ENCODE measurements around the gene COL2A1.

The COL2A1 gene

DNA sequence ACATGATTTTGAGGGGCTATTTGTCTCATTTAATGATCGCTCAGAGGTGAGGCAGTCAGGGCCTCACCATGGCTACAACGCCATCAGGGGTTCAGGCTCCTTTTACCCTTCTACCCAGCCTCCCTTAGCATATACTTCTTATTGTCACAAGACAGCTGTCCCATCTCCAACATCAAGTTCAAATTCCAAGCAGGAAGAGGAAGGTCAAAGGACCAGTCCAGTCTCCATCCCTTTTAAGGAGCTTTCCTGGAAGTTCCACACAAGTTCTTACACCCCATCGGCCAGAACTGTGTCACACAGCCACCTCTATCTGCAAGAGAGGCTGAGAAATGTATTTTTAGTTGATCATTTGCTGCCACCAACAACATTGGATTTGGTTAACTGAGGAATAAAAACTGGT is 49.2 kb downstream of the COL2A1 start:
- Histone ChIP-seq H3K9me3 (ENCODE audit: control insufficient read depth, low read length) (peaks cover 8% of the 10 kb centered on the region), H3K4me1 (ENCODE audit: control insufficient read depth, insufficient read depth, low read length, poor library complexity, severe bottlenecking) (no peaks in the 10 kb centered on the region), H3K27ac (ENCODE audit: low read depth, low read length, severe bottlenecking) (no peak overlapping the region), H3K36me3 (ENCODE audit: control insufficient read depth, insufficient read depth, low read length) (no peaks in the 10 kb centered on the region), H3K4me3 (ENCODE audit: extremely low read depth, insufficient read depth, low read length, poor library complexity, severe bottlenecking) (no peak overlapping the region)
- 91 to 100% methylated on average over 1 to 2 of the region's 3 CpGs for WGBS, 2 experiments (ENCODE audit: insufficient coverage in 2 of 2)

DNA sequence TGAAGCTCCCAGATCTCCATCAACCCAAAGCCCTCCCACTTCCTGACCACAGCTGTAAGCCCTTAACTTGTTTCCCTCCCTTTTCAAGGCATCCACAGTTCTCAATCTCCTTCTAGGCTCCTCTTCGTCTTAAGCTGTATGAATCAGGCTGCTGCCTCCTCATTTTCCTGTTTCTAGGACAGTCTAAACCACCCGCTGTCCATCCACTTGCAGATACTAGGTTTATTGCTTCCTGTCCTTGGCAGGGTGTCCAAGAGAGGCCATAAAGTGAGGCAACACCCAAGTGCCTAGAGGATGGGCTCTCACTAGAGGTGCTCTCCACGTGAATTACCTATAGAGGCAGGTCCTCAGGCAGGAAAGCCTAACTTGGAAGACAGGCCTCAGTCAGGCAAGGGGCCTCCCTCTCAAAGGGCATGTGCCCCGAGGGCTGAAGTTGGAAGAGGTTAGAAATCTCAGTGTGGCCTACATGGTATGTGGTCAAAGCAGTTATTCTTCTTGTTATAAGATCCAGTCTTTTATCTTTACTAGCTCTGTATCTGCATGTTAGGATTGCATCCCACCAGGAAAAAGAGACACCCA is 49.7 kb downstream of the COL2A1 start:
- WGBS, 2 experiments (ENCODE audit: insufficient coverage in 2 of 2), result 93 to 100% methylated on average over 2 to 3 of the region's 4 CpGs

DNA sequence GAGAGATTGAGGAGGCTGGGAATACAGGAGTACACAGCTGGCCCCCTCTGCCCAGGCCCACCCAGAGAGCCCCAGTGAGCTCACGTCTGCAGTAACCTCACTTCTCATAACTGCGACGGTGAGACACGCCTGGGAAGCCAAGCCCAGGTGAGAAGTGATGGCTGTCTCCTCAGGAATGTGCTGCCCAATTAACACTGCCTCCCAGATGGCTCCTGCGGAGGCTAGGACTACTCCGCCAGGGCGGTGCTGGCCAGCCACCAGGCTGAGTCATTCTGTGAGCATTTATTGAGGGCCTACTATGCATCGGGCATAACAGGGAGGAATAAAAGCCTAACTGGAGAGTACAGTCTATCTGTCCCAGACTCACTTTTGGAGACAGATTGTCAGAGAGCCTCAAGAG is 50.2 kb downstream of the COL2A1 start:
- Histone ChIP-seq H3K27ac (ENCODE audit: low read depth, low read length, severe bottlenecking) (no peak overlapping the region), H3K36me3 (ENCODE audit: control insufficient read depth, insufficient read depth, low read length) (no peaks in the 10 kb centered on the region), H3K4me1 (ENCODE audit: control insufficient read depth, insufficient read depth, low read length, poor library complexity, severe bottlenecking) (no peaks in the 10 kb centered on the region)

More for the DNA sequence above, 49.7 kb downstream of the COL2A1 start:
- Histone ChIP-seq H3K4me1 (ENCODE audit: control insufficient read depth, insufficient read depth, low read length, poor library complexity, severe bottlenecking) (no peaks in the 10 kb centered on the region), H3K36me3 (ENCODE audit: control insufficient read depth, insufficient read depth, low read length) (no peaks in the 10 kb centered on the region), H3K9me3 (ENCODE audit: control insufficient read depth, low read length) (peaks cover 8% of the 10 kb centered on the region), H3K27ac (ENCODE audit: low read depth, low read length, severe bottlenecking) (no peak overlapping the region), H3K4me3 (ENCODE audit: extremely low read depth, insufficient read depth, low read length, poor library complexity, severe bottlenecking) (no peak overlapping the region)

DNA sequence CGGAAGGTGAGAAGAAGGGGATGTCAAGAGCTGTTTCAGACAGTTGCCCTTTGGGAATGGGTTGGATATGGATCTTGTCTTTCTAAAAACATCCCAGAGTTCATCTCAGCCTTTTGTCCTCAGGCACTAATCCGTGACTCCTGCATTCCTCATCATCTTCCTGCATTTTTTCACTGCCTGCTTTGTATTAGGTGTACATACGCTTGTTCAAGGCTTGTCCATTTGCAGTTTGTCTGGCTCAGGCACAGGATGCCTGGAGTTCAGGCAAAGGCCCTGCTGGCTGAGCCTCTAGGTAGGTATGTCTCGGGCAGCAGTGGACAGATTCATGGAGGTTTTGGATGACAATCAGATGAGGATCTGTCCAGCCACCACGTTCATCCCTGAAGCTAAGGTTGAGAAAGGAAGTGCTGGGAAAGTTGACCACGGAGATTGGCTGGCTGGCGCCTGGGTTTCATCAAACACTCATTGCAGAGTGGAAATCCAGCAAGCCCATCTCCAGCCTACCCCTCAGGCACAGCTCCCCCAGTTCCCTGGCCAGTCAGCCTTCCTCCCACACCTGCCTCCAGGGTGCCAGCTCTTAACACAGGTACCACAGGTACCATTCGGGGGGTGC is 53.3 kb downstream of the COL2A1 start:
- no peak overlapping the region for H3K4me3 ChIP-seq (ENCODE audit: extremely low read depth, insufficient read depth, low read length, poor library complexity, severe bottlenecking)
- no peaks in the 10 kb centered on the region for H3K36me3 ChIP-seq (ENCODE audit: control insufficient read depth, insufficient read depth, low read length)
- 89 to 92% methylated on average over 4 to 8 of the region's 8 CpGs for WGBS, 2 experiments (ENCODE audit: insufficient coverage in 2 of 2)
- H3K9me3 ChIP-seq (ENCODE audit: control insufficient read depth, low read length), result no peaks in the 10 kb centered on the region
- H3K4me1 ChIP-seq (ENCODE audit: control insufficient read depth, insufficient read depth, low read length, poor library complexity, severe bottlenecking), result peaks cover 7% of the 10 kb centered on the region
- H3K27ac ChIP-seq (ENCODE audit: low read depth, low read length, severe bottlenecking), result no peak overlapping the region

More for the DNA sequence above, 50.2 kb downstream of the COL2A1 start:
- H3K4me3 ChIP-seq (ENCODE audit: extremely low read depth, insufficient read depth, low read length, poor library complexity, severe bottlenecking), result no peak overlapping the region
- peaks cover 8% of the 10 kb centered on the region for H3K9me3 ChIP-seq (ENCODE audit: control insufficient read depth, low read length)
- WGBS, 2 experiments (ENCODE audit: insufficient coverage in 2 of 2), result 74 to 92% methylated on average over 7 to 8 of the region's 8 CpGs

DNA sequence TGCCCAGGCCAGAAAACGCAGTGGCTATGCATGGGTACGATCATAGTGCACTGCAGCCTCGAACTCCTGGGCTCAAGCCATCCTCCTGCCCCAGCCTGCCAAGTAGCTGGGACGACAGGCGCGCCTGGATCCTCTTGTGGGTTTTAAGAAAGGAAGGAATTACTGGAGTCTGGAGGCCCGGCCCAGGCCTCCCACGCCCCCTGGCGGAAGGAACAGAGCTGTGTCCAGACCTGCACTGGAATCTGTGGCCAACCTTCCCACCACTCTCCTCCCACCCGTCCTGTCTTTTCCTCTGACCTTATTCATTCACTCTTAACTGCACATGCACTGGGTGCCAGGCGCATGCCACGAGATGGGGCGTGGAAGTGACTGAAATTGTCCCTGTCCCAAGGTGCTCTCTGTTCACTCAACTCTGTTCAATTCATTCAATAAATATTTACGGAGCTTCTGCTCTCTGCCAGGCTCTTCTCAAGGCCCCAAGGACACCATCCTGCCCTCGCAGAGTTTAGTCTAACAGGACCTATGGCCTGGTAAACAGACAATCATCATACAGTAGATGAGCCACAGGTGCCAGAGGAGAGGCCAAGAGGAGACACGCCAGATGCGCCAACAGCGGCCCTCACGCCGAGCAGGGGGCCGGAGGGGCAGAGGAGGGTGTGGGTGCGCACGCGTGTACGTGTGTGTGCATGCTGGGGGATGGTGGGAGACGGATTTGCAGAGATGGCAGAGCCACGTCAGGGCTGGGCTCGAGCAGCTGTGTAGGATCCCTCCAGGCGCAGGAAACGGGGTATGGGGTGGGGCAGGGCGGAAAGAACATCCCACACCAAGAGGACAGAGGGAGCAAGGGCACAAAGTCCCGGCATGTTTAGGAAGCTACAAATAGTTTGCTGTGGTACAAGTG is 54.6 kb downstream of the COL2A1 start:
- Histone ChIP-seq H3K4me1 (ENCODE audit: control insufficient read depth, insufficient read depth, low read length, poor library complexity, severe bottlenecking) (peaks cover 7% of the 10 kb centered on the region), H3K27ac (ENCODE audit: low read depth, low read length, severe bottlenecking) (no peak overlapping the region), H3K4me3 (ENCODE audit: extremely low read depth, insufficient read depth, low read length, poor library complexity, severe bottlenecking) (no peak overlapping the region), H3K36me3 (ENCODE audit: control insufficient read depth, insufficient read depth, low read length) (no peaks in the 10 kb centered on the region), H3K9me3 (ENCODE audit: control insufficient read depth, low read length) (no peaks in the 10 kb centered on the region)
- WGBS, 2 experiments (ENCODE audit: insufficient coverage in 2 of 2), result 61 to 69% methylated on average over 24 to 30 of the region's 32 CpGs

DNA sequence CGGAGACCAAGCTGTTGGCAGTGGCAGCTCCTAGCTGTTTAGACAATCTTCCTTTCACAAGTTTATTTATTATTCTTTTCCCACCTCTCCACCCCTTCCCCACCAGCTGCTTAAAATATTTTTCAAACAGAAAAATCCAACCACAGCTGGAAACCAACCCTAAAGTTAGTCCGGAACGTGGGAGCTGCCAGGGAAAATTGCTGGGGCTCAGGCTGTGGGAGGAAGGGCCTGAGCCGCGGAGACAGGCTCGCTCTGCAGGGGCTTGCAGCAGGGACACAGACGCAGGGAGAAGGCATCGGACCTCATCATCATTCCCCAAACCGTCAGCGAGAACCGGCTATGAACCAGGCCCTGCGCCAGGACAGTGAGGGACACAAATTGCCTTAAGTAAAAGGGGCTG is 56.9 kb downstream of the COL2A1 start:
- H3K27ac ChIP-seq (ENCODE audit: low read depth, low read length, severe bottlenecking), result no peak overlapping the region
- no peak overlapping the region for H3K4me3 ChIP-seq (ENCODE audit: extremely low read depth, insufficient read depth, low read length, poor library complexity, severe bottlenecking)
- H3K4me1 ChIP-seq (ENCODE audit: control insufficient read depth, insufficient read depth, low read length, poor library complexity, severe bottlenecking), result peaks cover 7% of the 10 kb centered on the region
- H3K9me3 ChIP-seq (ENCODE audit: control insufficient read depth, low read length), result no peaks in the 10 kb centered on the region
- WGBS, 2 experiments (ENCODE audit: insufficient coverage in 2 of 2), result 77 to 89% methylated on average over 7 to 12 of the region's 12 CpGs
- no peaks in the 10 kb centered on the region for H3K36me3 ChIP-seq (ENCODE audit: control insufficient read depth, insufficient read depth, low read length)

DNA sequence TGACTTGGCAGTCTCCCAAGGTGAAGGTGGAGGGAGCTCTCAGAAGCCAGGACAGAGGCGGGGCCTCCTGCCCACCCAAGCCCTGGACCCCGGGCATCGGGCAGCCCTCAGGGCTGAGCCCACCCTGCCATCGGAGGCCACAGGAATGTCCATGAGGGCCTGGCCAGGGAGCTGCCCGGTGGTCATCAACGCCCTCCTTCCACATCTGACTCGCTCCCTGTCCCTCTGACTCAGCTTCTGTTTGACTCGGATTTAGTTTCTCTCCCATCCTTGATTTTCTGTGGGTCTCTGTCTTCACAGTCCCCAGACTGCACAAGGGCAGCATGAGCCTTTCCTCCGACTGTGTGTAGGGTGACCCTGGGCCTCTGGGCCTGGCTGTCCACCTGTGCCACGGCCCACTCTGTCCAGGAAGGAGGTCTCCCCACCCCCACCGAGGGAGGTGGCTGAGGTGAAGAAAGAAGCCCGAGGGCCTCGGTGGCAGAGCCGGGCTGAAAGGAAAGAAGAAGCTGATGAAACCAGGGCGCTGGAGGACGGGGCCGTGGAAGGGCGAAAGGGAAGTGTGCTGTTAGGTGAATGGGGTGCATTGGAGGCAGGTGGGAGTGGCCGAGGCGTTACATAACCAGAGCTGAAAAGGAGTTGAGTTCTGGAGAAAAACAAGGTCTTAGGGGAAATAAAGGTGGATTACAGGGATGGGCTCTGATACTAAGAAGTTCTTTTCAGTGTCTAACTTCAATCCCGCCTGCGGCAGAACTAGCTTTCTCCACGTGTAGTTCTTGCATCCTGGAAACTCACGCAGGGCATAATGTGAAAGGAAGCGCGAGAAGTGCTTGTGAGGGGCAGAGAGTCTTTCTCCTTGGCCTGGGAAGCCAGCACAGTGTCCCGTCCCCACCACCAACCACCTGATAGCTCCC is 57.6 kb downstream of the COL2A1 start:
- Histone ChIP-seq H3K27ac (ENCODE audit: low read depth, low read length, severe bottlenecking) (no peak overlapping the region), H3K4me1 (ENCODE audit: control insufficient read depth, insufficient read depth, low read length, poor library complexity, severe bottlenecking) (peaks cover 7% of the 10 kb centered on the region), H3K9me3 (ENCODE audit: control insufficient read depth, low read length) (no peaks in the 10 kb centered on the region), H3K4me3 (ENCODE audit: extremely low read depth, insufficient read depth, low read length, poor library complexity, severe bottlenecking) (no peak overlapping the region), H3K36me3 (ENCODE audit: control insufficient read depth, insufficient read depth, low read length) (no peaks in the 10 kb centered on the region)
- 81 to 84% methylated on average over 20 to 24 of the region's 27 CpGs for WGBS, 2 experiments (ENCODE audit: insufficient coverage in 2 of 2)

DNA sequence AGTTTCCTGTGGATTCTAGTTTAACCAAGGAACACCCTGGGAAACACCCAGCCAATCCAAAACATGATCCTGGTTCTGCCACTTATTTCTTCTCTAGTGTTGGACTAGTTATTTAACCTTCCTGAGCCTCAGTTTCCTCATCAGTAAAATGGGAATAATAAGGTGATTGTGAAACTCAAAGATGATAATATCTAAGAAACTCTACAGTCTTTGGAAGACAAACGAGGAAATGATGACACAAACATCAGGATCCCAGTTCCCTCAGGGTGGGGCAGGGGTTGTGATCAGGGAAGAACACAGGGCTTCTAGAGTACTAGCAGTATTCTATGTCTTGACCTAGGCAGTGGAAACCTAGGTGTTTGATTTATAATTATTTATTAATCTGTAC is 58.9 kb downstream of the COL2A1 start:
- peaks cover 7% of the 10 kb centered on the region for H3K4me1 ChIP-seq (ENCODE audit: control insufficient read depth, insufficient read depth, low read length, poor library complexity, severe bottlenecking)
- WGBS, 2 experiments (ENCODE audit: insufficient coverage in 2 of 2), result 100% methylated on average over 1 of the region's 1 CpG; no CpG with 5 or more reads in 1 of the 2 experiments
- no peaks in the 10 kb centered on the region for H3K9me3 ChIP-seq (ENCODE audit: control insufficient read depth, low read length)
- no peak overlapping the region for H3K27ac ChIP-seq (ENCODE audit: low read depth, low read length, severe bottlenecking)
- H3K4me3 ChIP-seq (ENCODE audit: extremely low read depth, insufficient read depth, low read length, poor library complexity, severe bottlenecking), result no peak overlapping the region
- H3K36me3 ChIP-seq (ENCODE audit: control insufficient read depth, insufficient read depth, low read length), result no peaks in the 10 kb centered on the region

DNA sequence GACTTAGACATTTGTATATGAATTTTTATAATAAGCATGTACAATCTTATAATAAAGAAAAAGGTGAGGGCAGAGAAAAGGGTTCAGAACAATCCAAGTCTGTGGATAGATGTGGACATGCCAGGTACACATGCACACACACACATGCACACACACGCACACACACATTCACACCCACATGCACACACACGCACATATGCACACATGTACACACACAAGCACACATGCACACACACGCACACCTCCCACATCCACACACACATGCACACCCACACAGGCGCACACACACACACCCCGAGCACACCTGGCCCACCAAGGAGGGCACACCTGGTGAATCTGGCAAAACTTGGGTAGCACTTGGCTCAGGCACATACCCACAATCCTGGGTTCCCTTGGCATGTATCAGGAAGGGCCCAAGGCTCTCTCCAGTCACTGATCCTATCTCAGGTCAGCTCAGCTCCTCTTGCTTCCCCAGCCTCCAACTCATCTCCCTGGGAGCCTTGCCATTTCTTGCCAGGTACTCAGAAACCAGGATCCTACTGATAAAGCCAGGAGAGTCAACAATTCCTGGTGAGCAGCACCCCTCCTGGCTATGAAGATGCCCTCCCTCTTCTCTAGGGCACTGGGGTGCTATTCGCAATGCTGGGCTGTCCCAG is 59.5 kb downstream of the COL2A1 start:
- Histone ChIP-seq H3K27ac (ENCODE audit: low read depth, low read length, severe bottlenecking) (no peak overlapping the region), H3K9me3 (ENCODE audit: control insufficient read depth, low read length) (no peaks in the 10 kb centered on the region), H3K4me3 (ENCODE audit: extremely low read depth, insufficient read depth, low read length, poor library complexity, severe bottlenecking) (no peak overlapping the region), H3K4me1 (ENCODE audit: control insufficient read depth, insufficient read depth, low read length, poor library complexity, severe bottlenecking) (peaks cover 7% of the 10 kb centered on the region), H3K36me3 (ENCODE audit: control insufficient read depth, insufficient read depth, low read length) (no peaks in the 10 kb centered on the region)
- 93 to 95% methylated on average over 3 to 4 of the region's 6 CpGs for WGBS, 2 experiments (ENCODE audit: insufficient coverage in 2 of 2)

Data from mesodermal cell (in vitro differentiated cells).